ENCODE results near the gene NOS3.
"Not testable (repeated sequence)": the region's sequence is repeated elsewhere in the genome, so short reads cannot be mapped to it uniquely, and the experiment has no call there.

NOS3 gene

DNA sequence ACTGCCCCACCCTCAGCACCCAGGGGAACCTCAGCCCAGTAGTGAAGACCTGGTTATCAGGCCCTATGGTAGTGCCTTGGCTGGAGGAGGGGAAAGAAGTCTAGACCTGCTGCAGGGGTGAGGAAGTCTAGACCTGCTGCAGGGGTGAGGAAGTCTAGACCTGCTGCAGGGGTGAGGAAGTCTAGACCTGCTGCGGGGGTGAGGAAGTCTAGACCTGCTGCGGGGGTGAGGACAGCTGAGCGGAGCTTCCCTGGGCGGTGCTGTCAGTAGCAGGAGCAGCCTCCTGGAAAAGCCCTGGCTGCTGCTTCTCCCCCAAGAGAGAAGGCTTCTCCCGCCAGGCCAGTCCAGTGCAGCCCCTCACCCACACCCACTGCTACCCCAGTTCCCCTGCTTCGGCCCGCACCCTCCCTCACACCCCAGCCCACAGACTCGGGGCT is 6.3 kb downstream of the NOS3 start:
- DNase-seq (ENCODE audit: low read depth, low spot score), result no peak
- H3K27ac ChIP-seq, result no peak overlapping the region

DNA sequence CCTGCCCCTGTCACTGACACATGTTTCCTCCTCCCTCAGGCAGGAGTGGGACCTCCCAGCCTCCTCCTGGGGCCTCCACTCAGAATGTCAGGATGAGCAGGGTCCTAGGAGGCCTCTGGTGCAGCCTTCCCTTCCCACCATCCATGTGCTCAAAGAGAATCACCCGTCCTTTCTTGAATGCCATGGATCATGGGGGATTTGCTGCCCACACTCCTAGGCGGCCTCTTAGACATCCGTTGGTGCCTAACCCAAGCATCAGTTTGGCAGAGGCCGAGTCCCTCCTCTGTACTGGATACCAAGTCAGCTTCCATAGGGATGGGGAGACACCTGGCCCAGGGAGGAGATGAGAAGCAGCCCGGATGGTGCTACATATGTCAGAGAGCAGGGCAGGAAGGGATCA is 7.0 kb downstream of the NOS3 start:
- no peak overlapping the region for H3K27ac ChIP-seq
- no peak for DNase-seq (ENCODE audit: low read depth, low spot score)

DNA sequence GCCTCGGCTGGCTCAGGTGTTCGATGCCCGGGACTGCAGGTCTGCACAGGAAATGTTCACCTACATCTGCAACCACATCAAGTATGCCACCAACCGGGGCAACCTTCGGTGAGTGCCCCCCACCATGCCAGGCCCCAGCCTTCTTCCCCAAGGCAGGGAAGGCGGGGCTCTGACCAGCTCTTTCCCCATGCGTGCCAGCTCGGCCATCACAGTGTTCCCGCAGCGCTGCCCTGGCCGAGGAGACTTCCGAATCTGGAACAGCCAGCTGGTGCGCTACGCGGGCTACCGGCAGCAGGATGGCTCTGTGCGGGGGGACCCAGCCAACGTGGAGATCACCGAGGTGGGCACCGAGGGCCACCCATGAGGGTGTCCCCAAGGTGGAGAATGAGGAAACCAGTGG is 7.5 kb downstream of the NOS3 start:
- H3K27ac ChIP-seq, result no peak overlapping the region
- no peak for DNase-seq (ENCODE audit: low read depth, low spot score)

DNA sequence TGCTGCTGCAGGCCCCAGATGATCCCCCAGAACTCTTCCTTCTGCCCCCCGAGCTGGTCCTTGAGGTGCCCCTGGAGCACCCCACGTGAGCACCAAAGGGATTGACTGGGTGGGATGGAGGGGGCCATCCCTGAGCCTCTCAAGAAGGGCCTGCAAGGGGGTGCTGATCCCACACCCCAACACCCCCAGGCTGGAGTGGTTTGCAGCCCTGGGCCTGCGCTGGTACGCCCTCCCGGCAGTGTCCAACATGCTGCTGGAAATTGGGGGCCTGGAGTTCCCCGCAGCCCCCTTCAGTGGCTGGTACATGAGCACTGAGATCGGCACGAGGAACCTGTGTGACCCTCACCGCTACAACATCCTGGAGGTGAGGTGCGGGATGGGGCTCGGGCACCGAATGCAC is 8.2 kb downstream of the NOS3 start:
- no peak overlapping the region for H3K27ac ChIP-seq
- no peak for DNase-seq (ENCODE audit: low read depth, low spot score)

DNA sequence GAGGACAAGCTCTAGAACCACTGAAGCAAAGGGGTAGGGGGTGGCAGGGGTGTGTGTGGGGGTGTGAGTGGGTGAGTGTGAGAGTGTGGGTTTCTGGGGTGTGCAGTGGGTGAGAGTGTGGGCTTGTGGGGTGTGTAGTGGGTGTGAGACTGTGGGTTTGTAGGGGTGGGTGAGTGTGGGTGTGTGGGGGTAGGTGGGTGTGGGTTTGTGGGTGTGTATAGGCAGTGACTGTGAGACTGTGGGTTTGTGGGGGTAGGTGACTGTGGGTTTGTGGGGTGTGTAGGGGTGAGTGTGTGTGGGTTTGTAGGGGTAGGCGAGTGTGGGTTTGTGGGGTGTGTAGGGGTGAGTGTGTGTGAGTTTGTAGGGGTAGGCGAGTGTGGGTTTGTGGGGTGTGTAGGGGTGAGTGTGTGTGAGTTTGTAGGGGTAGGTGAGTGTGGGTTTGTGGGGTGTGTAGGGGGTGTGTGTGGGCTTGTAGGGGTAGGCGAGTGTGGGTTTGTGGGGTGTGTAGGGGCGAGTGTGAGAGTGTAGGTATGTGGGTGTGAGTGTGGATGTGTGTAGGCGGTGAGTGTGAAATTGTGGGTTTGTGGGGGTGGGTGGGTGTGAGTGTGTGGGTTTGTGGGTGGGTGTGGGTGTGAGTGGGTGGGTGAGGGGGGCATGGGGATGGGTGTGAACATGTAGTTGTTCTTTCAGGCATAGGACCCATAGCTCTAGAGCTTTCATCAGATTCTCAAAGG is 8.8 kb downstream of the NOS3 start:
- DNase-seq (ENCODE audit: low read depth, low spot score), result no peak
- no peak overlapping the region for H3K27ac ChIP-seq

DNA sequence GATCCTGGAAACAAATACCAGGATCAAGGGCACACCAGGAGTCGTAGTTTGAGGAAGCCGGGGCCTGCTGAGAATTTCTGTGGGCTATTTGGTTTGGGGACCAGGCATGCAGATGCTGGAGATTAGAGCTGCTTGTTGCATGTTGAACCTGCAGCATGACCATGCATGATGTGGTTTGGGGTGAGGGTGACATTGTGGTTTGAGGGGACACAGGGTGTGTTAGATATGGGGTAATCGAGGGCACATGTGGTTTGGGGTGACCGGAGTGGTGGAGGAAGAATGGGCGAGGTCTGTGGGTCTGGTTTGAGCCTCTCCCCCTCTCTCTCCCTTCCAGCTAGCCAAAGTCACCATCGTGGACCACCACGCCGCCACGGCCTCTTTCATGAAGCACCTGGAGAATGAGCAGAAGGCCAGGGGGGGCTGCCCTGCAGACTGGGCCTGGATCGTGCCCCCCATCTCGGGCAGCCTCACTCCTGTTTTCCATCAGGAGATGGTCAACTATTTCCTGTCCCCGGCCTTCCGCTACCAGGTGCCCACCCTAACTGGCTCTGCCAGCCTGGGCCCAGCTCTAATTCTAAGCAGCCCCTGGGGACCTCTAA is 10.2 kb downstream of the NOS3 start:
- H3K27ac ChIP-seq, result no peak overlapping the region
- no peak for DNase-seq (ENCODE audit: low read depth, low spot score)

DNA sequence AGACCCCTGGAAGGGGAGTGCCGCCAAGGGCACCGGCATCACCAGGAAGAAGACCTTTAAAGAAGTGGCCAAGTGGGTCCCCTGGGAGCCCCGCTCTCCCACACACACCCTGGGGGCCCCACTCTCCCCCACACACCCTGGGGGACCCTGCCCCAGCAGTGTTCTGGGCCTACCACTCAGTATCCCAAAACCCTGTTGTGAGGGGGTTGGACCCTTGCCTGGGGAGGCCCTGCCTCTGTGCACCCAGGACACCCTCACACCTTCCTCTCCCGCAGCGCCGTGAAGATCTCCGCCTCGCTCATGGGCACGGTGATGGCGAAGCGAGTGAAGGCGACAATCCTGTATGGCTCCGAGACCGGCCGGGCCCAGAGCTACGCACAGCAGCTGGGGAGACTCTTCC is 10.7 kb downstream of the NOS3 start:
- no peak overlapping the region for H3K27ac ChIP-seq
- no peak for DNase-seq (ENCODE audit: low read depth, low spot score)

DNA sequence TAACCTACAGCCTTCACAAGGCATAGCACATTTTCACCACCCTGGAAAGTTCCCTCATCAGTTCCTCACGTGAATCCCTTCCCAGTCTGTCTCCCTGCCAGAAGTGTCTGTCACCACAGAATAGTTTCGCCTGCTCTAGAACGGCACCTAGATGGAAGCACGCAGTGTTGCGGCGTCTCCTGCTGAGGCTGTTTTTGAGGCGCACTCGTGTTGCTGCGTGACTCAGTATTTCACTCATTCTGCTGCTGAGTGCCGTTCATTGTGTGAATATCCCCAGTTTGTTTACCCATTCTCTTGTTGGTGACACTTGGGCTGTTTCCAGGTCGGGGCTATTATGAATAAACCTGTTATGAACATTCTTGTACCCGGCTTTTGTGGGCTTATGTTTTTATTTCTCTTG is 12.8 kb downstream of the NOS3 start:
- DNase-seq (ENCODE audit: low read depth, low spot score), result no peak
- H3K27ac ChIP-seq, result no peak overlapping the region

DNA sequence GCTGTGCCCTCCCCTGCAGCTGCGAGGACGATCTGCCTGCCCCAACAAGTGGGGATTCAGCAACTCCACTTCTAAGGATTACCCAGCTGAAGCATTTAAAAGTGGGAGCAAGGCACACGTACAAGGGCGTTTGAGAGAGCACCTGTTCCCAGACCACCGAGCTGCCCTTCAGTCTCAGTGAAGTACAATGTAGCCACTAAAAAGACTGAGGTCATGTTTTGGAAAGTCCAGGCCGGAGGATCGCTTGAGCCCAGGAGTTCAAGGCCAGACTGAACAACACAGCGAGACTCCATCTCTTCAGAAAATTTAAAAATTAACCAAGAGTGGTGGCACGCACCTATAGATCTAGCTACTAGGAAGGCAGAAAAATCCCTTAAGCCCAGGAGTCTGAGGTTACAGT is 14.7 kb downstream of the NOS3 start:
- DNase-seq (ENCODE audit: low read depth, low spot score), result no peak

DNA sequence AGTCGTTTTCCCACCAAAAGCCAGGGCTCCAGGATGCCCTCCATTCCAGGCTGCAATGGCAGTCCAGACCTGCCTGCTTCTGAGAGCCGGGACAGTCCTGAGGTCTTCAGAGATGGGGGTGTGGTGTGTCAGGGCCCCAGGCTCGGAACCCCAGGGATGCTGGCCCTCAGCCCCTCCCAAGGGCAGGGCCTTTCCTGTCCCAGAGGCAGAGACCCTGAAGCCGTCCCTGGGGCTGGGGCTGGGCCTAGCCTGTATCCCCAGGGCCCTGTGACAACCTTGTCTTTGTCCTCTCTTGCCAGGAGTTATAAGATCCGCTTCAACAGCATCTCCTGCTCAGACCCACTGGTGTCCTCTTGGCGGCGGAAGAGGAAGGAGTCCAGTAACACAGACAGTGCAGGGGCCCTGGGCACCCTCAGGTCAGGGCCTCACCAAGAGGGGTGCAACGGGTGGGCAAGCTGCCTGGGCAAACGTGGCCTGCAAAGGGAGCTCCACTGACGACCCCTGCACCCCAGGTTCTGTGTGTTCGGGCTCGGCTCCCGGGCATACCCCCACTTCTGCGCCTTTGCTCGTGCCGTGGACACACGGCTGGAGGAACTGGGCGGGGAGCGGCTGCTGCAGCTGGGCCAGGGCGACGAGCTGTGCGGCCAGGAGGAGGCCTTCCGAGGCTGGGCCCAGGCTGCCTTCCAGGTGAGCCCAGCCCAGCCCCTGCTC is 15.9 kb downstream of the NOS3 start:
- H3K27ac ChIP-seq, result no peak overlapping the region
- DNase-seq (ENCODE audit: low read depth, low spot score), result no peak

More for the DNA sequence above, 14.7 kb downstream of the NOS3 start:
- H3K27ac ChIP-seq, result no peak overlapping the region

DNA sequence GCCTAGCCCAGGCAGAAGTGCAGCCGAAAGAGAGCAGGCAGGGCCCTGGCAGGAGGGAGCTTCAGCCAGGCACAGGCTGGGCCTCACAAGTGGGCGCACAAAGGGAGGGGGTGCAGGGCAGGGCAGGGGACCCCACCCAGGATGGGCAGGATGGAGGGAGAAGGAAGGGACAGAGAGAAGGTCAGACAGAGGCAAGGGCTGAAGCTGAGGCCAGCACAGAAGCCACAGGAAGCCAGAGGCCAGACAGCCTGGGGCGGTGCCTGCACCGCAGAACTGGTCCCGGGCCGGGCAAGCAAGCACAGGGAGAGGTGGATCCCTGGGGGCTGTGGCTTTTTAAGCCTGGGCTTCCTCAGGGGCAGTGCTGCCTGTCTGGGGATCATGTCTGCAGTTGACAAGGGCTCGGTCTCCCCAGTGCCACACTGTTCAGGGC is 16.7 kb downstream of the NOS3 start:
- no peak for DNase-seq (ENCODE audit: low read depth, low spot score)
- no peak overlapping the region for H3K27ac ChIP-seq

DNA sequence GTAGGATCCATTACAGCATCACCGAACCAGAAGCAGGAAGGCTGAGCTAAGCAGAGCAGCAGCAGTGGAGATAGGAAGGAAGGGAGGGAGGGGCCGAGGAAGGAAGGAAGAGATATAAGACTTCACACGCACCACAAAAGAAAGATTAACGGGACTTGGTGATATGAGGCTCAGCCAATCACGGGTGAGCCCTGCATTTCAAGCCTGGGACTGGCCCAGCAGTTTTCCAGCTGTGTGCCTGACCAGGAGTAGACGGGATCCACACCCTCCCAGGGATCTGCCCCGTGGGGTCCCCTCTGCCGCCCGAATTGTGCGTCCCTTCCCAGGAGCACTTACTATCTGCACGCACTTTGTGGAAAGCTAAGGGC is 17.3 kb downstream of the NOS3 start:
- DNase-seq (ENCODE audit: low read depth, low spot score), result no peak
- H3K27ac ChIP-seq, result no peak overlapping the region

DNA sequence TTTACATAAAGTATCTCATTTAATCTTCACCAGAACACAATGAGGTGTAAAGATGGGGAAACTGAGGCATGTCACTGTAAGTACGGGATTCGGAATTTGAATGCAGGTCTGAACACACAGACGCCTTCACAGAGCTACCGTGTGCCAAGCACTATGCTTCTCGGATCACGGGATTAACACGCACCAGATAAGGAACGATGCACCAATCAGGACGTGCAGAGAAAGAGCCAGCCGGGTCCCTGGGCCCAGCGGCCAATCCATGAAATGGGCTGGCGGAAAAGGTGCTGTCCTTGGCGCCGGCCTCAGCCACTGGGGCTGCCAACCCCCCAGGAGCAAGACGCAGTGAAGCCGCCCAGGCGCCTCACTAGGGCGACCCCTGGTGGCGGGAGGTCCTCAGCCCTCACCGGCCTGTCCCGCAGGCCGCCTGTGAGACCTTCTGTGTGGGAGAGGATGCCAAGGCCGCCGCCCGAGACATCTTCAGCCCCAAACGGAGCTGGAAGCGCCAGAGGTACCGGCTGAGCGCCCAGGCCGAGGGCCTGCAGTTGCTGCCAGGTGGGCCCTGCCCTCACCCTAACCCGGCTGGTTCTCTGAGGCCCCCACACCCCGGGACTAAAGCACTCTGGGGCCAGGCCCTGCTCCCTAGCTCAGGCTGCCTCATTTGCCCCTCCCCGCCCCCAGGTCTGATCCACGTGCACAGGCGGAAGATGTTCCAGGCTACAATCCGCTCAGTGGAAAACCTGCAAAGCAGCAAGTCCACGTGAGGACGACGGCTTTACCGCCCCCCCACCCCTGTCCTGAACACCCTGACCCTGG is 17.9 kb downstream of the NOS3 start:
- DNase-seq (ENCODE audit: low read depth, low spot score), result no peak
- H3K27ac ChIP-seq, result no peak overlapping the region

DNA sequence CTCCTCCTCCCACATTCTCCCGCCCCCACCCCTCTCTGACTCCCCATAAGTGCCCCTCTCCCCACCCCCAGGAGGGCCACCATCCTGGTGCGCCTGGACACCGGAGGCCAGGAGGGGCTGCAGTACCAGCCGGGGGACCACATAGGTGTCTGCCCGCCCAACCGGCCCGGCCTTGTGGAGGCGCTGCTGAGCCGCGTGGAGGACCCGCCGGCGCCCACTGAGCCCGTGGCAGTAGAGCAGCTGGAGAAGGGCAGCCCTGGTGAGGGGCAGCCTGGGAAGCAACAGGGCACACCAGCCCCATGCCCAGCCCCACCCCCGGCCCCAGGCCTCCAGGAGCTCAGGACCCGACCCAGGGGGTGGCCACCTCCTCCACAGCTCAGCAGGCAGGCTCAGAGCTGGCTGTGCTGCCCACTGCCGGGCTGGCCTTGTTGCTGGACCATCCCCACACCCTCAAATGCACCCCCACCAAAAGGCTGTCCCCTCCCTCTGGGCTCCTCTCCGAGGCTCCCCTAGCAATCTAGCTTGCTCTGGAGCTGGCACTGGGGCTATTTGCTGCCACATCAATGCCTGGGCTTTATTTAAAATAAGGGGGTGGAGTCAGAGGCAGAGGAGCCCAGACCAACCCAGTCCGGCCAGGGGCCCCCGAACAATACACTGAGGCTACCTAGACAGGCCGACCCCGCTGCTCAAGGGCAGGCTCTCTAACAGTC is 18.7 kb downstream of the NOS3 start:
- no peak overlapping the region for H3K27ac ChIP-seq
- DNase-seq (ENCODE audit: low read depth, low spot score), result no peak

DNA sequence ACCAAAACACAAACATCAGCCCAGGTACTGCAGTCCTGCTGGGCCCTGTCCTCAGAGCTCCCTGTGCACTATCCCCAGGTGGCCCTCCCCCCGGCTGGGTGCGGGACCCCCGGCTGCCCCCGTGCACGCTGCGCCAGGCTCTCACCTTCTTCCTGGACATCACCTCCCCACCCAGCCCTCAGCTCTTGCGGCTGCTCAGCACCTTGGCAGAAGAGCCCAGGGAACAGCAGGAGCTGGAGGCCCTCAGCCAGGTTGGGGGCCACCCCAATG is 19.2 kb downstream of the NOS3 start:
- no peak overlapping the region for H3K27ac ChIP-seq
- no peak for DNase-seq (ENCODE audit: low read depth, low spot score)

DNA sequence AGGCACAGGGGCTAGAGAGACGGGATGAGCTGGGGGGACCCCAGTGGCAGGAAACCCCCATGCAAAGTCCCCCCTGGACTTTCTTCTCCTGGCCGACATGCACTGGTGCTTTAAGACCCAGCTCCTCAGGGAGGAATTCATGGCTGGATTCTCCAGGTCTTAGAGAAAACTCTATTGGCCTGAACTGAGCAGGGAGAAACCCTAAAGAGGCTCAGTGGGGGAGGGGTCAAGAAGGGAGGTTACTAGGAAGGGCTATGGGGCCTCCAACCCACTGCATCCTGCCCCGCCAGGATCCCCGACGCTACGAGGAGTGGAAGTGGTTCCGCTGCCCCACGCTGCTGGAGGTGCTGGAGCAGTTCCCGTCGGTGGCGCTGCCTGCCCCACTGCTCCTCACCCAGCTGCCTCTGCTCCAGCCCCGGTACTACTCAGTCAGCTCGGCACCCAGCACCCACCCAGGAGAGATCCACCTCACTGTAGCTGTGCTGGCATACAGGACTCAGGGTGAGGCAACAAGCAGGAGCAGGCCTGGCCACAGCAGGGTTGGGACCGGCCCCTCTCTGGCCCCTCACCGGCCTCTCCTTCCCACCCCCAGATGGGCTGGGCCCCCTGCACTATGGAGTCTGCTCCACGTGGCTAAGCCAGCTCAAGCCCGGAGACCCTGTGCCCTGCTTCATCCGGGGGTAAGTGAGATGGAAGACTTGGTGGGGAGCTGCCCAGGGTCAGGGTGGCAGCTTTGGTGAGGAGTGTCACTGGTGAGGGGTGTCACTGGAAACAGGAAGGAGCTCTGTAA is 19.7 kb downstream of the NOS3 start:
- DNase-seq (ENCODE audit: low read depth, low spot score), result no peak
- H3K27ac ChIP-seq, result no peak overlapping the region

DNA sequence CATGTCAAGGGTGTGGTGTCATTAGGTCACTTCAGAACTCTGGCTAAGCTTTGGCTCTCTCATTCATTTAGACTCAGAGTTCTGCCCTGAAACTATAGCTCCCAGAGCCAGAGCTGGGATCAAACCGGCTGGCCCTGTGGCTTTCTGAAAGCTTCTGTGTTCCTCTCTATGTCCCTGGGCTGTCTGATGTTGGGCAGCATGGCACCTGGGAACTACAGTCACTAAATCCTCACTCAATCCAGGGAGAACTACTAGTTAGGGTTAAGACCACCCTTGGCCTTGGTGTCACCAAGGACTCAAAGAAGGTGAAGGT is 20.2 kb downstream of the NOS3 start:
- no peak overlapping the region for H3K27ac ChIP-seq
- DNase-seq (ENCODE audit: low read depth, low spot score), result no peak

DNA sequence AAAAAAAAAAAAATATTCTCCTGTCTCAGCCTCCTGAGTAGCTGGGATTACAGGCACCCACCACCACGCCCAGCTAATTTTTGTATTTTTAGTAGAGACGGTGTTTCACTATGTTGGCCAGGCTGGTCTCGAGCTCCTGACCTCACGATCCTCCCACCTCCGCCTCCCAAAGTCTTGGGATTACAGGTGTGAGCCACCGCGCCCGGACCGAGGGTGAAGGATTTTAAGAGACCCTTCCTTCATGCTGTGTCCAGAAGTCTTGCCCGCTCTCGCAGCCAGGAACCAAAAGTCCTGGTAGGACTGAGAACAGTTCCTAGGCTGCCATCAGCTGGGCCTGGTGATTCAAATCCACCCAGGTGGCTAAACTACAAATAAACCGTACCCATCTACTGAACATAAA is 20.8 kb downstream of the NOS3 start:
- DNase-seq (ENCODE audit: low read depth, low spot score); H3K27ac ChIP-seq: not testable (repeated sequence)

DNA sequence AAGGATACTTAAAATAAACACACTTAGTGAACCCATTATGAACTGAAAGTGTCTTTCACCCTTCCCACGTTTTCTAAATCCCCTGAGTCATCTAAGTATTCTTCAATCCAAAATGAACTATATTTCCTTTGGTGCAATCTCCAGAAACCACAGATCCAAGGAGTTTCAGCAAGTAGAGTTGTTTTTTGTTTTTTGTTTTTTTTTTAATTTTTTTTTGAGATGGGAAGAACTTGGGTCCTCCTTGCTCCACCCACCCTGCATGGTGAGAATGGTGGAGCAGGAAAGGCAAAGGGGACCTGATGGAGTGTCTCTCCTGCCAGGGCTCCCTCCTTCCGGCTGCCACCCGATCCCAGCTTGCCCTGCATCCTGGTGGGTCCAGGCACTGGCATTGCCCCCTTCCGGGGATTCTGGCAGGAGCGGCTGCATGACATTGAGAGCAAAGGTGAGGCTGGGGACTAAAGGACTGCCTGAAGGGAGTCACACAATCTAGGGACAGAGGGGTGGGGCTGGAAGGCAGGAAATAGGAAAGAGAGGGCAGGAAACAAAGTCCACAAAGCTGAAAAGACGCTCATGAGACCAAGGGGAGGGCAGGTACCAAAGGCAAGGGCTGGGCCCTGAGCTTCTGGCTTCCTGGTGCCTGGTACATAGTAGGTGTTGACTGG is 21.3 kb downstream of the NOS3 start:
- DNase-seq (ENCODE audit: low read depth, low spot score), result no peak
- H3K27ac ChIP-seq, result no peak overlapping the region

All from epithelial cell of prostate (primary cell).